ENCODE measurements around the gene TMEM187.

DNA sequence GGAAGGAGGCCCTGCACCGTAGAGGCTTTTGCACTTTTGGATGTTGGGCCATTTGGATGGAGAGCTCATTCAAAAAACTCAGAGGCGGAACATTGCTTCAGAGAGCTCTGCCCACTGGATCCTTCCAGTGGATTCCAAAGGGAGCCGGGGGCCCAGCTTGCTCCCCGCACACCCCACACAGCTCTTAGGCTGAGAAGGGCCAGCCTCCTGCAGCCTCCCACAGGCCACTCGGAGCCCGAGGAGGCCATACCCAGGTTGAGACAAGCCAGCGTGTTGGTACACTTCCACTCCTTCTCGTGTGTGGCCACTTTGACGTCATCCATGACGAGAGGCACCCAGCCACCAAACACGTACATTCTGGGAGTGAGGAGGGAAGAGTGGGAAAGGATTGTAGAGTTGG, 11.3 kb upstream of the TMEM187 start:
- TF ChIP-seq, protein P1, sequence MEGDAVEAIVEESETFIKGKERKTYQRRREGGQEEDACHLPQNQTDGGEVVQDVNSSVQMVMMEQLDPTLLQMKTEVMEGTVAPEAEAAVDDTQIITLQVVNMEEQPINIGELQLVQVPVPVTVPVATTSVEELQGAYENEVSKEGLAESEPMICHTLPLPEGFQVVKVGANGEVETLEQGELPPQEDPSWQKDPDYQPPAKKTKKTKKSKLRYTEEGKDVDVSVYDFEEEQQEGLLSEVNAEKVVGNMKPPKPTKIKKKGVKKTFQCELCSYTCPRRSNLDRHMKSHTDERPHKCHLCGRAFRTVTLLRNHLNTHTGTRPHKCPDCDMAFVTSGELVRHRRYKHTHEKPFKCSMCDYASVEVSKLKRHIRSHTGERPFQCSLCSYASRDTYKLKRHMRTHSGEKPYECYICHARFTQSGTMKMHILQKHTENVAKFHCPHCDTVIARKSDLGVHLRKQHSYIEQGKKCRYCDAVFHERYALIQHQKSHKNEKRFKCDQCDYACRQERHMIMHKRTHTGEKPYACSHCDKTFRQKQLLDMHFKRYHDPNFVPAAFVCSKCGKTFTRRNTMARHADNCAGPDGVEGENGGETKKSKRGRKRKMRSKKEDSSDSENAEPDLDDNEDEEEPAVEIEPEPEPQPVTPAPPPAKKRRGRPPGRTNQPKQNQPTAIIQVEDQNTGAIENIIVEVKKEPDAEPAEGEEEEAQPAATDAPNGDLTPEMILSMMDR (IDR thresholded peaks at IDR 0.05; ENCODE audit: insufficient read depth, low read depth, low read length): no peak
- TF ChIP-seq EZH2 (IDR thresholded peaks at IDR 0.05; ENCODE audit: insufficient read depth, low read length): no peak
